Nephron (organoid): ENCODE measurements around the gene SEMA5A.
A peak's percentile ranks its signal among the peaks of the same experiment; 100 is the strongest.

Experiments used
- H3K27ac Mint-ChIP-seq, 3 experiments: 2 replicates each; pipeline ENCODE4 v1.8.0; 2020; ENCODE audit warnings: mixed read lengths in 3 of 3, mild to moderate bottlenecking in 2 of 3, moderate library complexity in 1 of 3
- H3K27me3 Mint-ChIP-seq: 2 replicates; pipeline ENCODE4 v1.8.0; 2021; ENCODE audit warnings: low read depth, mild to moderate bottlenecking, moderate library complexity, mixed read lengths
- H3K36me3 Mint-ChIP-seq: 2 replicates; pipeline ENCODE4 v1.8.0; 2020; ENCODE audit warnings: low read depth, mixed read lengths
- H3K4me1 Mint-ChIP-seq: 2 replicates; pipeline ENCODE4 v1.8.0; 2020; ENCODE audit warnings: mixed read lengths
- H3K4me3 Mint-ChIP-seq, 3 experiments: 2 replicates each; pipeline ENCODE4 v1.8.0; 2020; ENCODE audit warnings: mild to moderate bottlenecking in 3 of 3, mixed read lengths in 3 of 3, moderate library complexity in 2 of 3
- H3K9me3 Mint-ChIP-seq: 2 replicates; pipeline ENCODE4 v1.8.0; 2020; ENCODE audit warnings: mixed read lengths
- CTCF ChIP-seq, 3 experiments: fragments of 200-600 bp; sonication (generic); IDR thresholded peaks; one replicate each; pipeline ENCODE4 v1.5.0; 2021; ENCODE audit warnings: antibody characterized with exemption in 3 of 3; ENCODE audit not compliant: unreplicated experiment in 3 of 3

SEMA5A gene

GRCh38 chr5:9421884-9422283, 124.0 kb downstream of the SEMA5A start:
- H3K36me3 Mint-ChIP-seq = peaks cover 20% of the 10 kb centered on the region
- H3K27me3 Mint-ChIP-seq = no peaks in the 10 kb centered on the region

GRCh38 chr5:9419794-9420193, 126.1 kb downstream of the SEMA5A start:
- Mint-ChIP-seq H3K9me3 (peaks cover 11% of the 10 kb centered on the region), H3K4me3 (no peak overlapping the region)

More at GRCh38 chr5:9421884-9422283, 124.0 kb downstream of the SEMA5A start:
- Mint-ChIP-seq H3K4me3 (no peak overlapping the region), H3K27ac (peak overlapping the region; percentile 57 to 82 (median 77)), H3K9me3 (peaks cover 11% of the 10 kb centered on the region), H3K4me1 (peaks cover 22% of the 10 kb centered on the region)
- TF ChIP-seq CTCF (IDR thresholded peaks at IDR 0.05; ENCODE audit: unreplicated experiment in 3 of 3) = no peak

DNA sequence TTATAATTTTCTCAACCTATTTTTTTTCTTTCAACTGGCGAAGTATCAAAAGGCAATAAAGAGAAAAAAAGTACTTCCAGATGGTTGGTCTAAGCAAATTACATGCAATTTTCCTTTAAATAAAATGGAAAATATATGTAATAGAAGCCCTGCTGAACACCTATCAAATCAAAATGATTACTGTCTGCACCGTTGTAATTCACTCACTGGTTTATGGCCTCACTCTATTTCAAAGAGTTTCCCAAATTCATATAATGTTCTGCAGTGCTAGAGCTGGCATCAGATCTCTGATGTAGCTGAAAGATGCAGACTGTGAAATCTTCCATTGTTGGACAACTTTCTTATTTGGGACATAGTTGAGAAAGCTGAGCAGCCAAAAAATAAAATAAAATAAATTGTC, 130.3 kb downstream of the SEMA5A start:
- peaks cover 14% of the 10 kb centered on the region for H3K36me3 Mint-ChIP-seq
- no peak overlapping the region for H3K4me3 Mint-ChIP-seq
- peak overlapping the region in 1 of 3 experiments; percentile 72 for H3K27ac Mint-ChIP-seq
- peaks cover 3% of the 10 kb centered on the region for H3K4me1 Mint-ChIP-seq
- no peaks in the 10 kb centered on the region for H3K27me3 Mint-ChIP-seq
- H3K9me3 Mint-ChIP-seq = peaks cover 11% of the 10 kb centered on the region
- no peak for TF ChIP-seq CTCF (IDR thresholded peaks at IDR 0.05; ENCODE audit: unreplicated experiment in 3 of 3)

More at GRCh38 chr5:9419794-9420193, 126.1 kb downstream of the SEMA5A start:
- Mint-ChIP-seq H3K27ac (peak overlapping the region in 1 of 3 experiments; percentile 1), H3K27me3 (no peaks in the 10 kb centered on the region), H3K36me3 (peaks cover 20% of the 10 kb centered on the region), H3K4me1 (peaks cover 25% of the 10 kb centered on the region)
- no peak for TF ChIP-seq CTCF (IDR thresholded peaks at IDR 0.05; ENCODE audit: unreplicated experiment in 3 of 3)

DNA sequence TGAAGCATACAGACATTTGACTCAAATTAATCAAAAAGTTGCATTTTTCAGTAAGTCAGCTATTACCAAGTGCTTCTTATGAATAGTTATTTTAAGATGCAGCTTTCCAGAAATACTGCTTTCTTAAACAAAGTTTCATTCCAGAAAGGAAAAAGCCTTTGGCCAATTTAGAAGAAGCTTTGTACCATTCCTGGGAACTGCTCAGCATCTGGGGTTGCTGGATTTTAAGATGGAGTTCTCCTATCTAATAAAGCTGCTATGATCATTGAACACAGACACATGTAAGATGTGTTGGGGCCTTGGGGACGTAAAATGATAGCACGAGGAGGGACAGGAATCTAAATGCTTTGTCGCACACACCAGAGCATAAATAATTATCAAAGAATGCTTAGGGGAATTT, 130.8 kb downstream of the SEMA5A start:
- Mint-ChIP-seq H3K9me3 (peaks cover 11% of the 10 kb centered on the region), H3K27me3 (no peaks in the 10 kb centered on the region), H3K27ac (peak overlapping the region in 1 of 3 experiments; percentile 72), H3K4me1 (peaks cover 7% of the 10 kb centered on the region), H3K4me3 (no peak overlapping the region), H3K36me3 (peaks cover 14% of the 10 kb centered on the region)
- TF ChIP-seq CTCF (IDR thresholded peaks at IDR 0.05; ENCODE audit: unreplicated experiment in 3 of 3) = no peak

DNA sequence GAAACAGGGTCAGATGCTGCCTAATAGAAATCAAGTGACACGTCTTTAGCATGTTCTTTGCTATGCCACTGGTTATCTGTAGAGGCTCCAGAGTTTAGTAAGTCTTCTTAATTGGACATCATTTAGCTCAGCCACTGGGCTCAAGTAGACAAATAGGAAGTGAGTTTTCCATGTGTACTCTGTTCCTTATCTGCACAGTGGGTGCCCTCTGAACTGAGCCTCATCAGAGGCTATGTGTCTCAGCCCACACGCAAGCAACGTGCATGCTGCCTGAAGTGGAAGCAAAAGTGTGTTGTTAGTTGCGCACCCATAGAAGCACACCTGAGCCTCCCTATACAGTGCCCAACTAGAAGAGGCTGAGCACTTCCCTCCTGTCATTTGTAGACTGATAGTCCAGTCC, 134.7 kb downstream of the SEMA5A start:
- Mint-ChIP-seq H3K27me3 (no peaks in the 10 kb centered on the region), H3K9me3 (no peaks in the 10 kb centered on the region), H3K36me3 (no peaks in the 10 kb centered on the region), H3K4me1 (peaks cover 7% of the 10 kb centered on the region), H3K4me3 (no peak overlapping the region), H3K27ac (peak overlapping the region; percentile 43 to 95 (median 73))
- TF ChIP-seq CTCF (IDR thresholded peaks at IDR 0.05; ENCODE audit: unreplicated experiment in 3 of 3) = no peak

DNA sequence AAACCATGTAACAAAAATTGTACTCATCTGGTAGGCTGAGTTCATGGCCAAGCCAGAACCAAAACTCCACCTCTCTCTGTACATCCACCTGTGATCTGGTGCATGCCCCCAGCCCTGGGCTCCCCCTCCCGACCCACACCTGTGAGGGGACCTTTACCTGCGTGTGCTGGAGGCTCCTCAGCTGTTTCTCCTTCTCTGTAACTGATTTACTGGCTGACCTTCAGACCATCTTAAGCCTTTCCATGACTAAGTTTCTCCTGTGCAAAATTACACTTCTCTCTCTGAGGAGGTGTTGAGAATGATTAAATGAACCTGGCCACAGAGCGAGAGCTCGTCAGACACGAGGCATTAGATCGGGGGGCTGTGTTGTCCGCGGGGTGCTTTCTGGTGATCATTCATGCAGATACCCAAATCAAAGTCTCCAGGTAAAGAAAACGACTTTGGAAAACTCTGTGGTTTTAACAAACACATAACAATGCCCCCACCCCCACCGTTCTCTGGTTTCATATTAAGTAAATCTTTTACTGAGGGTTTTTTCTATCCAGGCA, 136.4 kb downstream of the SEMA5A start:
- Mint-ChIP-seq H3K4me1 (peaks cover 3% of the 10 kb centered on the region), H3K9me3 (no peaks in the 10 kb centered on the region), H3K27ac (peak overlapping the region; percentile 91 to 97 (median 92)), H3K27me3 (no peaks in the 10 kb centered on the region), H3K4me3 (peak overlapping the region; percentile 4 to 39 (median 17)), H3K36me3 (no peaks in the 10 kb centered on the region)
- TF ChIP-seq CTCF (IDR thresholded peaks at IDR 0.05; ENCODE audit: unreplicated experiment in 3 of 3) = no peak
